ENCODE results near the gene CD86.

Gene CD86

DNA sequence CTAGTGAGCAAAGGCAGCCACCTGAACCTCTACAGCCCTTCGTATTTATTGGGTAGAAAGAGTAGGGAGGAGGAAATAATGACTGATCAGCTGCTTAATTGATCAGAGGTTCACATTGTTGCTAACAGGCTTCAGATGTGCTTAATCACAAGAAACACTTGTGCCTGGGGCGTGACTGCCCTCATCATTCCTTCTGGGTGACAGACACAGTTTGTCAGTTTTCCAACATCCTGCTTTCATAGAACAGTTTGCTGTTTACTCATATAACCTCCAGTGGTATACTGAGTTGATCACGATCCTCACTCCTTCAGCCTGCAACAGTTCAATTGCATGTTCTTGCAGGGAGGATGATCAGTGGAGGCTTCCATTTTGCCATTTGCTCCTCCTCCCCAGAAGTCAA lies 114.7 kb downstream of the CD86 start:
- no peaks in the 10 kb centered on the region for H3K27me3 ChIP-seq

More for the DNA sequence above, 114.7 kb downstream of the CD86 start:
- Histone ChIP-seq H3K36me3 (no peaks in the 10 kb centered on the region), H3K4me3 (ENCODE audit: low read depth in 1 of 2, low read length in 1 of 2) (no peak overlapping the region), H3K9me3 (peaks cover 11% of the 10 kb centered on the region), H3K4me1 (ENCODE audit: control insufficient read depth in 1 of 2, insufficient read depth in 1 of 2, low read depth in 1 of 2, low read length in 1 of 2) (peaks cover 8 to 11% of the 10 kb centered on the region in 2 experiments), H3K27ac (no peak overlapping the region)
- TF ChIP-seq, protein P1, sequence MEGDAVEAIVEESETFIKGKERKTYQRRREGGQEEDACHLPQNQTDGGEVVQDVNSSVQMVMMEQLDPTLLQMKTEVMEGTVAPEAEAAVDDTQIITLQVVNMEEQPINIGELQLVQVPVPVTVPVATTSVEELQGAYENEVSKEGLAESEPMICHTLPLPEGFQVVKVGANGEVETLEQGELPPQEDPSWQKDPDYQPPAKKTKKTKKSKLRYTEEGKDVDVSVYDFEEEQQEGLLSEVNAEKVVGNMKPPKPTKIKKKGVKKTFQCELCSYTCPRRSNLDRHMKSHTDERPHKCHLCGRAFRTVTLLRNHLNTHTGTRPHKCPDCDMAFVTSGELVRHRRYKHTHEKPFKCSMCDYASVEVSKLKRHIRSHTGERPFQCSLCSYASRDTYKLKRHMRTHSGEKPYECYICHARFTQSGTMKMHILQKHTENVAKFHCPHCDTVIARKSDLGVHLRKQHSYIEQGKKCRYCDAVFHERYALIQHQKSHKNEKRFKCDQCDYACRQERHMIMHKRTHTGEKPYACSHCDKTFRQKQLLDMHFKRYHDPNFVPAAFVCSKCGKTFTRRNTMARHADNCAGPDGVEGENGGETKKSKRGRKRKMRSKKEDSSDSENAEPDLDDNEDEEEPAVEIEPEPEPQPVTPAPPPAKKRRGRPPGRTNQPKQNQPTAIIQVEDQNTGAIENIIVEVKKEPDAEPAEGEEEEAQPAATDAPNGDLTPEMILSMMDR (IDR thresholded peaks at IDR 0.05), result no peak

Measured in neutrophil (primary cell).